GM23248 (cell line): ENCODE data around the gene GSTM1.
"Not testable (repeated sequence)": the region's sequence is repeated elsewhere in the genome, so short reads cannot be mapped to it uniquely, and the experiment has no call there.

Source experiments
- EZH2 ChIP-seq: fragments of 200-600 bp; sonication (generic); IDR thresholded peaks from 2 replicates; pipeline ENCODE4 v1.6.1; 2018; ENCODE audit warnings: antibody characterized with exemption, mild to moderate bottlenecking; ENCODE audit not compliant: insufficient read depth, poor library complexity, severe bottlenecking
- EZH2phosphoT487 ChIP-seq: fragments of 200-600 bp; sonication (generic); IDR thresholded peaks from 2 replicates; pipeline ENCODE4 v1.6.1; 2018; ENCODE audit warnings: antibody characterized with exemption, moderate library complexity, mild to moderate bottlenecking, low read depth; ENCODE audit not compliant: insufficient read depth

DNA sequence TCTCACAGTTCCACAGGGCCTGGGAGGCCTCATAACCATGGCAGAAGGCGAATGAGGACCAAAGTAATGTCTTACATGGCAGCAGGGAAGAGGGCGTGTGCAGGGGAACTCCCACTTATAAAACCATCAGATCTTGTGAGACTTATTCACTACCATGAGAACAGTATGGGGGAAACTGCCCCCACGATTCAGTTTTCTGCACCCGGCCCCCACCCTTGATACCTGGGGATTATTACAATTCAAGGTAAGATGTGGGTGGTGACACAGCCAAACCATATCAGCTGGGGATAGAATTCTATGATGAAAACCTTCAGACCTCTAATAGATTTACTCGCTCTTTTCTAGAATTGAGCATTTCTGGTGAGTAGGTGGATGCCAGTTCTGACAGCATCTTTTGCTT is 6.8 kb downstream of the GSTM1 start:
- TF ChIP-seq EZH2, EZH2phosphoT487: not testable (repeated sequence)
